Peyer's patch (tissue), 4 donors: ENCODE data around the gene GLI3.

Experiments used
- POLR2A ChIP-seq, 2 donors: fragments of 450-650 bp; IDR thresholded peaks; one replicate each; pipeline ENCODE4 v1.5.1; 2017; ENCODE audit warnings: antibody characterized with exemption in 2 of 2, mild to moderate bottlenecking in 2 of 2, moderate library complexity in 2 of 2
- TF ChIP-seq, protein P1 (sequence below), 6 experiments: fragments of 450-650 bp in 4 of 6; fragments of 200-600 bp in 2 of 6; sonication (generic) in 1 of 6; IDR thresholded peaks; one replicate each; pipeline ENCODE4 v1.5.1; 2017 to 2019; ENCODE audit warnings: antibody characterized with exemption in 6 of 6, mild to moderate bottlenecking in 3 of 6, moderate library complexity in 1 of 6

DNA sequence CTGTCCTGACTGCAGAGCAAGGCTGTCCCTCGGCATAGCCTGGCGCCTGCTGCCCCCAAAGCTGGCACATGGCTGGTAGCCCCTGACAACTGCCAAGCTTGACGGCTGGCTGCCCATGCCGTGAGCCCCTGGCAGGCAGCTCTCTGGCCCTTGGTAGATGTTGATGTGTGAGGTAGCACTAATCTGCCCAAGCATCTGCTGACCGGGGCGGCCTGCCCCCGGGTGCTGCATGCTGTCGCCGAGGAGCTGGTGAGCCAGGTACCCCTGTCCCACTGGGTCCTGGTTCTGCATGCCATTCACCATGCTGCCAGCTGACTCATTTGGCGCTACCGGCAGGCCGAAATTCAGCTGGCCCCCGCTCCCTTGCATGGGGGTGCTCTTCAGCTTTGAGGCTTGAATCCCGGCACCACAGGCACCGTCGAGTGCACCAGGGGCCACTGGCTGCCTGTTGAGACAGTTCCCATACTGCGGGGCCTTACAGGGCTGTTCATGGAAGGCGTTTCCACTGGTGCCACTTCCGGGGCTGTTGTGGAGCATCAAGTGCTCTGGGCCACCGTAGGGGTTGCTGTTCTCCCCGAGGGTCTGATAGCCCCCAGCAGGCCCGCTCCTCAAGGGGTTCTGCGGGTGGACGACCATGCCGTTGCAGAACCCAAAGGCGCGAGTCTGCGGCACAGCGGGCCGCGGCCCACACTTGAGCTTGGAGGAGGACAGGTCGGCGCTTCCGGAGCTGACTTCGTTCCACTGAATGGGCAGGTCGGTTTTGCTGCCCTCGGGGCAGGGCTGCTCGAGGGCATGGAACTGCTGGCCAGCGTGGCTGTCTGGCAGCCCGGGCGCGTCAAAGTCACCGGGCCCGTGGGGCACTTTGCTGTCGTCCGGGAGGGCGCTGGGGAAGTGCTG is 271.9 kb downstream of the GLI3 start:
- TF ChIP-seq, protein P1, sequence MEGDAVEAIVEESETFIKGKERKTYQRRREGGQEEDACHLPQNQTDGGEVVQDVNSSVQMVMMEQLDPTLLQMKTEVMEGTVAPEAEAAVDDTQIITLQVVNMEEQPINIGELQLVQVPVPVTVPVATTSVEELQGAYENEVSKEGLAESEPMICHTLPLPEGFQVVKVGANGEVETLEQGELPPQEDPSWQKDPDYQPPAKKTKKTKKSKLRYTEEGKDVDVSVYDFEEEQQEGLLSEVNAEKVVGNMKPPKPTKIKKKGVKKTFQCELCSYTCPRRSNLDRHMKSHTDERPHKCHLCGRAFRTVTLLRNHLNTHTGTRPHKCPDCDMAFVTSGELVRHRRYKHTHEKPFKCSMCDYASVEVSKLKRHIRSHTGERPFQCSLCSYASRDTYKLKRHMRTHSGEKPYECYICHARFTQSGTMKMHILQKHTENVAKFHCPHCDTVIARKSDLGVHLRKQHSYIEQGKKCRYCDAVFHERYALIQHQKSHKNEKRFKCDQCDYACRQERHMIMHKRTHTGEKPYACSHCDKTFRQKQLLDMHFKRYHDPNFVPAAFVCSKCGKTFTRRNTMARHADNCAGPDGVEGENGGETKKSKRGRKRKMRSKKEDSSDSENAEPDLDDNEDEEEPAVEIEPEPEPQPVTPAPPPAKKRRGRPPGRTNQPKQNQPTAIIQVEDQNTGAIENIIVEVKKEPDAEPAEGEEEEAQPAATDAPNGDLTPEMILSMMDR (IDR thresholded peaks at IDR 0.05), result no peak
- no peak for TF ChIP-seq POLR2A (IDR thresholded peaks at IDR 0.05)
